Measurements from ENCODE around the gene GKN2. TPM values are rescaled to one million over a fixed set of nuclear protein-coding genes. Genes with fewer than 3 reads are reported as not detected.

GKN2 gene
- total RNA-seq, 1 experiment from 2014 or later: not detected

GRCh38 chr2:68921646-68922045 is 31.0 kb downstream of the GKN2 start:
- no CpG with 5 or more reads among the region's 4 CpGs for WGBS (ENCODE audit: extremely low coverage, insufficient read length, low lambda C conversion rate)
- Histone ChIP-seq H3K4me2 (ENCODE audit: insufficient read depth, insufficient read length, low read length) (no peak overlapping the region), H3K27me3 (ENCODE audit: insufficient read depth, low read length) (no peaks in the 10 kb centered on the region), H2AK5ac (ENCODE audit: insufficient read length, low read length) (no peak overlapping the region), H2BK15ac (ENCODE audit: low read depth, low read length) (no peak overlapping the region), H3T11ph (ENCODE audit: low read length) (no peak overlapping the region), H3K14ac (ENCODE audit: insufficient read depth, low read length) (no peak overlapping the region), H3K4me1 (ENCODE audit: insufficient read depth, low read length) (no peaks in the 10 kb centered on the region), H3K79me2 (ENCODE audit: insufficient read depth, low read length) (no peaks in the 10 kb centered on the region), H2BK120ac (ENCODE audit: low read depth, low read length, poor library complexity, severe bottlenecking) (no peak overlapping the region), H3K56ac (ENCODE audit: insufficient read length, low read depth, low read length) (no peak overlapping the region), H4K8ac (replicated peaks; ENCODE audit: insufficient read length, low read depth, low read length) (no peak overlapping the region), H2AFZ (ENCODE audit: low read length) (no peak overlapping the region), H3K9ac (ENCODE audit: extremely low read depth, insufficient read length, low read length) (no peak overlapping the region), H2BK12ac (ENCODE audit: insufficient read length, low read depth, low read length) (no peak overlapping the region), H3K23ac (ENCODE audit: insufficient read length, low read depth, low read length) (no peak overlapping the region), H3K9me3 (ENCODE audit: control insufficient read depth, low read depth, low read length) (no peaks in the 10 kb centered on the region), H2BK5ac (ENCODE audit: insufficient read length, low read length) (no peak overlapping the region), H4K20me1 (ENCODE audit: control insufficient read depth, insufficient read depth, insufficient read length) (no peaks in the 10 kb centered on the region), H3K79me1 (ENCODE audit: insufficient read depth, low read depth, low read length, poor library complexity, severe bottlenecking) (no peaks in the 10 kb centered on the region), H4K91ac (ENCODE audit: insufficient read length, low read depth, low read length) (no peak overlapping the region), H3K27ac (ENCODE audit: insufficient read length, low read depth, low read length) (no peak overlapping the region), H3K4ac (ENCODE audit: low read depth, low read length) (no peak overlapping the region), H2BK20ac (ENCODE audit: low read depth, low read length, poor library complexity, severe bottlenecking) (no peak overlapping the region), H3K18ac (ENCODE audit: insufficient read length, low read depth, low read length) (no peak overlapping the region), H4K5ac (ENCODE audit: insufficient read length, low read depth, low read length) (no peak overlapping the region), H3K23me2 (ENCODE audit: insufficient read length, low read depth, low read length, poor library complexity, severe bottlenecking) (no peaks in the 10 kb centered on the region)
- Mint-ChIP-seq H3K4me3 (no peak overlapping the region), H3K36me3 (ENCODE audit: insufficient read depth in 1 of 3, low read depth in 3 of 3) (no peaks in the 10 kb centered on the region), H3K4me1 (peaks cover 5 to 10% of the 10 kb centered on the region in 2 experiments), H3K27ac (no peak overlapping the region), H3K9me3 (no peaks in the 10 kb centered on the region), H3K27me3 (ENCODE audit: low read depth) (peaks cover 2% of the 10 kb centered on the region)
- DNase-seq: no peak
- TF ChIP-seq, protein P1, sequence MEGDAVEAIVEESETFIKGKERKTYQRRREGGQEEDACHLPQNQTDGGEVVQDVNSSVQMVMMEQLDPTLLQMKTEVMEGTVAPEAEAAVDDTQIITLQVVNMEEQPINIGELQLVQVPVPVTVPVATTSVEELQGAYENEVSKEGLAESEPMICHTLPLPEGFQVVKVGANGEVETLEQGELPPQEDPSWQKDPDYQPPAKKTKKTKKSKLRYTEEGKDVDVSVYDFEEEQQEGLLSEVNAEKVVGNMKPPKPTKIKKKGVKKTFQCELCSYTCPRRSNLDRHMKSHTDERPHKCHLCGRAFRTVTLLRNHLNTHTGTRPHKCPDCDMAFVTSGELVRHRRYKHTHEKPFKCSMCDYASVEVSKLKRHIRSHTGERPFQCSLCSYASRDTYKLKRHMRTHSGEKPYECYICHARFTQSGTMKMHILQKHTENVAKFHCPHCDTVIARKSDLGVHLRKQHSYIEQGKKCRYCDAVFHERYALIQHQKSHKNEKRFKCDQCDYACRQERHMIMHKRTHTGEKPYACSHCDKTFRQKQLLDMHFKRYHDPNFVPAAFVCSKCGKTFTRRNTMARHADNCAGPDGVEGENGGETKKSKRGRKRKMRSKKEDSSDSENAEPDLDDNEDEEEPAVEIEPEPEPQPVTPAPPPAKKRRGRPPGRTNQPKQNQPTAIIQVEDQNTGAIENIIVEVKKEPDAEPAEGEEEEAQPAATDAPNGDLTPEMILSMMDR (conservative IDR thresholded peaks at IDR 0.05): no peak

Measured in H9 (cell line).